ENCODE measurements around the gene ZNF19. TPM values are rescaled to one million over a fixed set of nuclear protein-coding genes. Genes with fewer than 3 reads are reported as not detected.

The ZNF19 gene
- total and polyA plus RNA-seq, 2 donors (not counting 3 experiments of a cell fraction or from before 2014, with no cell fraction given) = 0.98 to 2.6 TPM

DNA sequence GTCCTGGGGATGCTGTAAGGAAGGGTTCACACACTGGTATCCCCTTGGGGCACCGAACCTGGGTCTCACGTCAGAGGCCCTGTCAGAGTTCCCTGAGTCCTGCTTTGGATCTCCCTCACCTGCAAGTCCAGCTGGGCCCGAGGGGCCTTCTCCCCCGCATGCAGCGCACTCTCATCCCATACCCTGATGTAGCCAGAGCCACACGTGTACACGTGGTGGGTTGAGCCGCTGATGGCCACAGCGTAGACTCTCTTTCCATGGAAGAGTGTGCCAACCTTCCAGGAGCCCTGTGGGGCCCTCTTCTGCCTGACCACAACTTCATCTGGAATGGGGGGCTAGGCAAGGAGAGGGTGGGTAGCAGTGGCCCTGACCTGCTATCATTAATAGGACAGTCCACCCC lies 57.1 kb downstream of the ZNF19 start:
- no peaks in the 10 kb centered on the region for H3K79me2 ChIP-seq (ENCODE audit: control insufficient read depth, insufficient read depth, low read length)
- H3K4me2 ChIP-seq (ENCODE audit: insufficient read depth, low read length) = no peak overlapping the region
- no TSS peak for BruUV-seq (replicated peaks)
- dilution Hi-C loops (cut with MboI; ENCODE audit: extremely low pct_ligation_motif_present, low sequenced_read_pairs) = no loop called here
- H3K4me1 ChIP-seq (ENCODE audit: control insufficient read depth, extremely low read depth, insufficient read depth, low read length) = no peaks in the 10 kb centered on the region
- H3K9ac ChIP-seq (replicated peaks; ENCODE audit: extremely low read depth, insufficient read depth, low read length) = no peak overlapping the region
- H3K9me1 ChIP-seq (replicated peaks; ENCODE audit: control insufficient read depth, extremely low read depth, insufficient read depth, low read length) = no peaks in the 10 kb centered on the region
- no peak overlapping the region for H3K27ac ChIP-seq (ENCODE audit: insufficient read depth, low read depth, low read length)
- POLR2A ChIA-PET = no interaction called here
- H3K4me3 ChIP-seq (replicated peaks in 1 of 3; ENCODE audit: insufficient read depth in 1 of 3, low read depth in 1 of 3, low read length in 3 of 3) = no peak overlapping the region
- CTCF ChIA-PET = interaction anchor here (1.4 kb wide), 1 partner anchor 68 kb away, joined by 5 read pairs; no protein-coding TSS in a partner anchor
- DNase-seq (ENCODE audit: low read depth, low spot score) (no peak), FAIRE-seq (no peak)
- no peak overlapping the region for H2AFZ ChIP-seq (ENCODE audit: low read depth, low read length)
- TF ChIP-seq POLR2A (IDR thresholded peaks at IDR 0.05; ENCODE audit: low read depth, low read length) = no peak
- TF ChIP-seq, protein P1, sequence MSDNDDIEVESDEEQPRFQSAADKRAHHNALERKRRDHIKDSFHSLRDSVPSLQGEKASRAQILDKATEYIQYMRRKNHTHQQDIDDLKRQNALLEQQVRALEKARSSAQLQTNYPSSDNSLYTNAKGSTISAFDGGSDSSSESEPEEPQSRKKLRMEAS (IDR thresholded peaks at IDR 0.05; ENCODE audit: insufficient read depth, insufficient read length) = no peak
- no peak for TF ChIP-seq FOS (IDR thresholded peaks at IDR 0.05; ENCODE audit: borderline replicate concordance, insufficient read depth, low read length)
- no peak for TF ChIP-seq JUN (IDR thresholded peaks at IDR 0.05; ENCODE audit: borderline replicate concordance, insufficient read depth, insufficient read length, low read depth)
- no peak for TF ChIP-seq POLR2AphosphoS5 (IDR thresholded peaks at IDR 0.05; ENCODE audit: insufficient read depth, low read depth, low read length)
- TF ChIP-seq MYC (IDR thresholded peaks at IDR 0.05; ENCODE audit: low read depth, low read length) = no peak
- TF ChIP-seq EZH2 (IDR thresholded peaks at IDR 0.05; ENCODE audit: borderline replicate concordance, low read depth, low read length, severe bottlenecking) = no peak
- no peak for TF ChIP-seq GATA2 (IDR thresholded peaks at IDR 0.05; ENCODE audit: insufficient read depth, insufficient read length, low read depth, low read length)
- TF ChIP-seq, protein P2, sequence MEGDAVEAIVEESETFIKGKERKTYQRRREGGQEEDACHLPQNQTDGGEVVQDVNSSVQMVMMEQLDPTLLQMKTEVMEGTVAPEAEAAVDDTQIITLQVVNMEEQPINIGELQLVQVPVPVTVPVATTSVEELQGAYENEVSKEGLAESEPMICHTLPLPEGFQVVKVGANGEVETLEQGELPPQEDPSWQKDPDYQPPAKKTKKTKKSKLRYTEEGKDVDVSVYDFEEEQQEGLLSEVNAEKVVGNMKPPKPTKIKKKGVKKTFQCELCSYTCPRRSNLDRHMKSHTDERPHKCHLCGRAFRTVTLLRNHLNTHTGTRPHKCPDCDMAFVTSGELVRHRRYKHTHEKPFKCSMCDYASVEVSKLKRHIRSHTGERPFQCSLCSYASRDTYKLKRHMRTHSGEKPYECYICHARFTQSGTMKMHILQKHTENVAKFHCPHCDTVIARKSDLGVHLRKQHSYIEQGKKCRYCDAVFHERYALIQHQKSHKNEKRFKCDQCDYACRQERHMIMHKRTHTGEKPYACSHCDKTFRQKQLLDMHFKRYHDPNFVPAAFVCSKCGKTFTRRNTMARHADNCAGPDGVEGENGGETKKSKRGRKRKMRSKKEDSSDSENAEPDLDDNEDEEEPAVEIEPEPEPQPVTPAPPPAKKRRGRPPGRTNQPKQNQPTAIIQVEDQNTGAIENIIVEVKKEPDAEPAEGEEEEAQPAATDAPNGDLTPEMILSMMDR (IDR thresholded peaks at IDR 0.05; ENCODE audit: extremely low read depth in 1 of 2, insufficient read depth in 1 of 2, low read depth in 1 of 2, low read length in 2 of 2) = no peak
- H3K27me3 ChIP-seq (ENCODE audit: control insufficient read depth in 2 of 2, insufficient read depth in 2 of 2, low read length in 2 of 2) = no peaks in the 10 kb centered on the region
- no peaks in the 10 kb centered on the region for H4K20me1 ChIP-seq (replicated peaks; ENCODE audit: control insufficient read depth, extremely low read depth, insufficient read depth, low read length)
- intact Hi-C loops (cut with micrococcal nuclease) = no loop called here
- H3K36me3 ChIP-seq (ENCODE audit: control insufficient read depth in 2 of 2, extremely low read depth in 1 of 2, insufficient read depth in 2 of 2, low read length in 2 of 2) = no peaks in the 10 kb centered on the region
- no peaks in the 10 kb centered on the region for H3K9me3 ChIP-seq (replicated peaks; ENCODE audit: control insufficient read depth, insufficient read depth, low read length)

Data from endothelial cell of umbilical vein (primary cell).